DMS114 treated with DMSO at 0.1 percent for 48 hours (cell line): ENCODE data around the gene MYBPHL.
"Not testable (repeated sequence)": the region's sequence is repeated elsewhere in the genome, so short reads cannot be mapped to it uniquely, and the experiment has no call there.

Source experiments
- DNase-seq: peaks from one replicate; lab custom pipeline; 2025; ENCODE audit not compliant: unreplicated experiment; lab: John Stamatoyannopoulos, UW

MYBPHL gene

GRCh38 chr1:109307274-109308021 lies 637 bp upstream of the MYBPHL start:
- DNase-seq = no peak

- not testable (repeated sequence) for DNase-seq
These were observed 820 bp downstream of the MYBPHL start for GRCh38 chr1:109305991-109306390.

GRCh38 chr1:109304226-109304920 lies 2.4 kb downstream of the MYBPHL start:
- no peak for DNase-seq

GRCh38 chr1:109301874-109302273 lies 4.9 kb downstream of the MYBPHL start:
- DNase-seq = no peak

GRCh38 chr1:109300650-109301151 lies 6.1 kb downstream of the MYBPHL start:
- DNase-seq = no peak

GRCh38 chr1:109299558-109300343 lies 7.1 kb downstream of the MYBPHL start:
- DNase-seq = no peak

- no peak for DNase-seq
These were observed 7.9 kb downstream of the MYBPHL start for GRCh38 chr1:109298666-109299557.

GRCh38 chr1:109296782-109297181 lies 10.0 kb downstream of the MYBPHL start:
- no peak for DNase-seq

- DNase-seq = no peak
These were observed 10.9 kb downstream of the MYBPHL start for GRCh38 chr1:109295712-109296415.

GRCh38 chr1:109294481-109294880 lies 12.3 kb downstream of the MYBPHL start:
- DNase-seq = no peak

- no peak for DNase-seq
These were observed 13.8 kb downstream of the MYBPHL start for GRCh38 chr1:109293026-109293425.

- DNase-seq = no peak
These were observed 14.4 kb downstream of the MYBPHL start for GRCh38 chr1:109292364-109292763.

GRCh38 chr1:109290998-109291397 lies 15.8 kb downstream of the MYBPHL start:
- no peak for DNase-seq

- no peak for DNase-seq
These were observed 16.7 kb downstream of the MYBPHL start for GRCh38 chr1:109290137-109290536.

- DNase-seq = not testable (repeated sequence)
These were observed 20.0 kb downstream of the MYBPHL start for GRCh38 chr1:109286762-109287161.

- DNase-seq = no peak
These were observed 22.8 kb downstream of the MYBPHL start for GRCh38 chr1:109283748-109284600.

- peak; percentile 92 for DNase-seq
These were observed 23.7 kb downstream of the MYBPHL start, which contains the start of gene PSRC1 for GRCh38 chr1:109282952-109283747. TSS of gene PSRC1 (minus strand) at chr1:109283145.

- no peak for DNase-seq
These were observed 24.3 kb downstream of the MYBPHL start for GRCh38 chr1:109282497-109282951.
